Bronchial epithelial cell (primary cell): ENCODE results near the gene TMEM143. TPM values are rescaled to one million over a fixed set of nuclear protein-coding genes. Genes with fewer than 3 reads are reported as not detected.

Source experiments
- DNase-seq: peaks from one replicate; pipeline ENCODE4 v3.0.0-alpha.2; 2010; ENCODE audit warnings: low read depth
- FAIRE-seq: peaks from 2 replicates; lab custom pipeline; 2011; peaks lifted over from hg19 to GRCh38; lab: Jason Lieb, UNC
- H3K27me3 ChIP-seq: 2 replicates; pipeline ENCODE4 v1.5.1; 2011; ENCODE audit warnings: low read length; ENCODE audit not compliant: control insufficient read depth, insufficient read depth
- H3K36me3 ChIP-seq: 2 replicates; pipeline ENCODE4 v1.5.1; 2011; ENCODE audit warnings: low read length; ENCODE audit not compliant: control insufficient read depth, insufficient read depth
- H3K4me3 ChIP-seq: 2 replicates; pipeline ENCODE4 v1.5.1; 2011; ENCODE audit warnings: mild to moderate bottlenecking, low read depth, low read length, control low read depth
- CTCF ChIP-seq: IDR thresholded peaks from 2 replicates; pipeline ENCODE4 v1.5.1; 2011; ENCODE audit warnings: mild to moderate bottlenecking, moderate library complexity, low read length, control low read depth, inconsistent platforms; ENCODE audit not compliant: insufficient read depth, severe bottlenecking
- total RNA-seq: library from RNA; depleted of rRNA; stranded (reverse); fragments of >200 nt; gene quantifications from 2 replicates; pipeline ENCODE4 v1.2.1, GENCODE V29; 2014

TMEM143 gene
- total RNA-seq, 1 donor from 2014 or later, result 0.79 TPM

DNA sequence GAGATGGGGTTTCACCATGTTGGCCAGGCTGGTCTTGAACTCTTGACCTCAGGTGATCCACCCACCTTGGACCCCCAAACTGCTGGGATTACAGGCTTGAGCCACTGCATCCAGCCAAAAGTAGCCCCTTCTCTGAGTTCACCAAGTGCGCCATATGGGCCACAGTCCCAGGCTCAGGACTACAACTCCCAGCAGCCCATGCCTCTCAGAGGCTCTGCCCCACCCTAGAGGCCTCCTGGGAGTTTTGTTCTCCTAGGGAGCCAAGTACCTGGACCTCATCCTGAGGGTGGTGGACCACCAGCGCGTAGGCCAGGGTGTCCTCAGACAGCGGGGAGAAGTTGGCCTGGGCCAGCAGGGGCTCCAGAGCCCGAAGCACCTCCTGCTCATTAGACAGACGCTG is 18.8 kb downstream of the TMEM143 start:
- TF ChIP-seq CTCF, result no peak
- DNase-seq (no peak), FAIRE-seq (no peak)
- Histone ChIP-seq H3K27me3 (no peaks in the 10 kb centered on the region), H3K4me3 (no peak overlapping the region), H3K36me3 (no peaks in the 10 kb centered on the region)

GRCh38 chr19:48342841-48343540 is 20.7 kb downstream of the TMEM143 start:
- Histone ChIP-seq H3K4me3 (no peak overlapping the region), H3K36me3 (no peaks in the 10 kb centered on the region), H3K27me3 (no peaks in the 10 kb centered on the region)
- FAIRE-seq, result no peak
- TF ChIP-seq CTCF, result no peak
- peak; percentile 57 for DNase-seq

GRCh38 chr19:48342414-48342738 is 21.4 kb downstream of the TMEM143 start:
- no peak for FAIRE-seq
- H3K4me3 ChIP-seq, result no peak overlapping the region
- no peak for DNase-seq
- H3K27me3 ChIP-seq, result no peaks in the 10 kb centered on the region
- no peaks in the 10 kb centered on the region for H3K36me3 ChIP-seq
- TF ChIP-seq CTCF, result no peak

DNA sequence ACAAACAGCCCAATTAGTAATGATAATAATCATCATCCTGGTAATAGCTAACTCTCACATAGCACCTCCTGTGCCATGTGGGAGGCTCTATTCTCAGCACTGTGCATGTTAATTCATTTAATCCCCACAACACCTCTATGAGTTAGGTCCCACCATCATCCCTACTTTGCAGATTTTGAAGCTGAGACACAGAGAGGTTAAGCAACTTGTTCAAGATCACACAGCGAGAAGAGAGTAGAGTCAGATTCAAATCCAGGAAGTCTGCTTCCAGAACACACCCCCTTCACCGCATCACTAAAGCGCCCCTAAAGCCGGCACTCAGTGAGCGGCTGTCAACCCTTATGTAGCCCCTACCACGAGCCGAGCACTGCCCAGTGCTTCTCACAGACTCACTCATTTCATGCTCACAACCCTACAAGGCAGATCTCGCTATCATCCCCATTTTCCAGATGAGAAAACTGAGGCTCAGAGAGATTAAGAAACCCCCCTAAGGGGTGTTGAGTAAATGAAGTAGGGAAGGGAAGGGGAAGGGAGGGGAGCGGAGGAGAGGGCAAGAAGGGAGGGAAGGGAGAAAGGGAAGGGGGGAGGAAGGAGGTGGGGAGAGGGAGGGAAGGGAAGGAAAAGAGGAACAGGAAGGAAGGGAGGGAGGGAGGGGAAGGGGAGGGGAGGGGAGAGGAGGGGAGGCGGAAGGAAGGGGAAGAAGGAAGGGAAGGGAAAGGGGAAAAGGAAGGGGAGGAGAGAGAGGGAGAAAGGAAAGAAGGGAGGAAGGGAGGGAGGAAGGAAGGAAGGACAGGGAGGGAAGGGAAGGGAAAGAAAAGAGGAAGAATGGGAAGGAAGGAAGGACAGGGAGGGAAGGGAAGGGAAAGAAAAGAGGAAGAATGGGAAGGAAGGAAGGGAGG is 22.0 kb downstream of the TMEM143 start:
- H3K4me3 ChIP-seq, result no peak overlapping the region
- FAIRE-seq (no peak), DNase-seq (no peak)
- TF ChIP-seq CTCF, result no peak
- H3K27me3 ChIP-seq, result no peaks in the 10 kb centered on the region
- H3K36me3 ChIP-seq, result no peaks in the 10 kb centered on the region

DNA sequence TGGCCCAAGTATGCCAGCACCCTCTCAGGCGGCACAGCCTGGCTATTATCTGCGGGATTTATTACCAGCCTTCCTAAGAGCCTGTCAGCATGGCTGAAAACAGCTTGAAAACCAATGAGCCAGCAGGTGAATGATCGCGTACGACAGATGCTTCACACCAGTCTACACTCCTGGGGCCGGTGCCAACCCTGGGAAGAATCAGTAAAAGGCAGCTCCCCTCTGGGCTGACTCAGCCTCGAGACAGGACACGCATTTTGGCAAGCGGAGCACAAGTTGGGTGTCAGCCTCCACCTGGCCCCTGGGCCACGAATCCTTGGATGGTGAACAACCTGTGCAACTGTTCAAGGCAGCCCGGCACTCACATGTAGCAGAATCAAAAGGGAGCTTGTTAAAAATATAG is 22.7 kb downstream of the TMEM143 start:
- DNase-seq (peak; percentile 83), FAIRE-seq (peak; percentile 13)
- Histone ChIP-seq H3K27me3 (no peaks in the 10 kb centered on the region), H3K36me3 (no peaks in the 10 kb centered on the region), H3K4me3 (no peak overlapping the region)
- TF ChIP-seq CTCF, result no peak
